Measurements from ENCODE around the gene GPR68.

DNA sequence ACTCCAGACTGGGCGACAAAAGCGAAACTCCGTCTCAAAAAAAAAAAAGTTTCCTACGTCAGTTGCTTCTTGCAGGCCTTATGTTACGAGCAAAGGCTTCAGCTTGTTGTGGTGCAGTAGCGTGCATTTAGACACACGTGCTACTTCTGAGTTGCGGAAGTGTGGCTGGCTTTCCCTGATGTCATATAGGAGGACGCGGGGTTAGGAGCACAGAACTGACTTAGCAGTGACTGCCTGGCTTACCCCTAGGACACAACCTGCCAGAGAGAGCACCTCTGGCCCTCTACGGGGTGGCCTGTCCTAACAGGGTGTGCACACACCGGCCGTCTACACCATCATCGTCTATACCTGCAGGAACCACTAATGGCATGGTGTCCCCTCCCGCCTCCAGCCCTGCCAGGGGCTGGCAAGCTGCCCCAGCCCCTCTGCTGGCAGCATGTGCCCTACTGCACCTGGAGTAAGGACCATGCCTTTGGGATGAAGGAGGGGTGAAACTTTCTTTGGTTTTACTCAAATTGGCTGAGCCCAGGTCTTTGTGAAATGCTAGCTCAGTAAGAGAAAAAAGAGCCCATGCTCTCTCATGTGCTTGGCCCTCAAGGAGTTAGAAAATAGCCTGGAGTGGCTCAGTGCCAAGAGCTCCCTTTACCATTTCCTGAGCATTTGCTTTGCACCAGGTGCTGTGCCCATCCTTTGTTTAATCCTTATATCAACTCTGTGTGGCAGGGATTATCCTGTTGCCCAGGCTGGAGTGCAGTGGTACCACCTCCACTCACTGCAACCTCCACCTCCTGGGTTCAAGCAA, 1.7 kb upstream of the GPR68 start:
- no peak for TF ChIP-seq POLR2A (IDR thresholded peaks at IDR 0.05)
- TF ChIP-seq, protein P1, sequence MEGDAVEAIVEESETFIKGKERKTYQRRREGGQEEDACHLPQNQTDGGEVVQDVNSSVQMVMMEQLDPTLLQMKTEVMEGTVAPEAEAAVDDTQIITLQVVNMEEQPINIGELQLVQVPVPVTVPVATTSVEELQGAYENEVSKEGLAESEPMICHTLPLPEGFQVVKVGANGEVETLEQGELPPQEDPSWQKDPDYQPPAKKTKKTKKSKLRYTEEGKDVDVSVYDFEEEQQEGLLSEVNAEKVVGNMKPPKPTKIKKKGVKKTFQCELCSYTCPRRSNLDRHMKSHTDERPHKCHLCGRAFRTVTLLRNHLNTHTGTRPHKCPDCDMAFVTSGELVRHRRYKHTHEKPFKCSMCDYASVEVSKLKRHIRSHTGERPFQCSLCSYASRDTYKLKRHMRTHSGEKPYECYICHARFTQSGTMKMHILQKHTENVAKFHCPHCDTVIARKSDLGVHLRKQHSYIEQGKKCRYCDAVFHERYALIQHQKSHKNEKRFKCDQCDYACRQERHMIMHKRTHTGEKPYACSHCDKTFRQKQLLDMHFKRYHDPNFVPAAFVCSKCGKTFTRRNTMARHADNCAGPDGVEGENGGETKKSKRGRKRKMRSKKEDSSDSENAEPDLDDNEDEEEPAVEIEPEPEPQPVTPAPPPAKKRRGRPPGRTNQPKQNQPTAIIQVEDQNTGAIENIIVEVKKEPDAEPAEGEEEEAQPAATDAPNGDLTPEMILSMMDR (IDR thresholded peaks at IDR 0.05), result no peak
- TF ChIP-seq EP300 (IDR thresholded peaks at IDR 0.05), result no peak
